ENCODE data around the gene SPINDOC.
A peak's percentile ranks its signal among the peaks of the same experiment; 100 is the strongest.

The SPINDOC gene

DNA sequence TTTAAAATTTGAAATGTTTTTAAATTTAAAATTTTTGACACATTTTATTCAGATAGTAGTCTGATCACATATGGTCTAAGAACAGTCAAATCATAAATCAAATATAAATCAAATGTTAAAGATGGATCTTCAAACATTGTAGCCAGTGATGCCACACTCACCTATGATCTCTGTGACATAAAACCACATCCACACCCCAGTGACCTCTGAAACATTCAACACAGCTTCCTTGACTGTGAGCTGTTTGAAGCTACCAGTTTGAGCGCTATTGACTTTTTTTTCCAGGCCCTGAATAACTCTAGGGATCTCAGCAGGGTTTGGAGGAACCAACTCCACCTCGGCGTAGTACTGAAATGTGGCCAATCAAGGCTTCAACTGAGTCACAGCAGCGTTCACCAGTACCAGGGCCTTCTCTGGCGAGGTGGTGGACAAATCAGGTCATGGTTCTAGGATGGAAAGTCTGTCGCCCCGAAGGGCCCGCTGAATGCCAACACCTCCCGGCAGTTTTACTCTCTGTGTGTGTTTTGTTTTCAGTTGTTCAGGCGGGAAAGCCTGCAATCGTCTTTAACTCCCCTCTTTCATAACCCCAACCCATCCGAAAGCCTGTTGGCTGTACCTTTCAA is 21.4 kb downstream of the SPINDOC start:
- DNase-seq, result no peak

- DNase-seq, result no peak
Observed at GRCh38 chr11:63835158-63835545, 21.9 kb downstream of the SPINDOC start.

- DNase-seq, result peak; percentile 67
Observed at GRCh38 chr11:63837027-63837688, 23.9 kb downstream of the SPINDOC start.

- DNase-seq, result no peak
Observed at GRCh38 chr11:63837739-63838138, 24.5 kb downstream of the SPINDOC start.

GRCh38 chr11:63838150-63838677 is 25.0 kb downstream of the SPINDOC start:
- DNase-seq, result peak; percentile 10

DNA sequence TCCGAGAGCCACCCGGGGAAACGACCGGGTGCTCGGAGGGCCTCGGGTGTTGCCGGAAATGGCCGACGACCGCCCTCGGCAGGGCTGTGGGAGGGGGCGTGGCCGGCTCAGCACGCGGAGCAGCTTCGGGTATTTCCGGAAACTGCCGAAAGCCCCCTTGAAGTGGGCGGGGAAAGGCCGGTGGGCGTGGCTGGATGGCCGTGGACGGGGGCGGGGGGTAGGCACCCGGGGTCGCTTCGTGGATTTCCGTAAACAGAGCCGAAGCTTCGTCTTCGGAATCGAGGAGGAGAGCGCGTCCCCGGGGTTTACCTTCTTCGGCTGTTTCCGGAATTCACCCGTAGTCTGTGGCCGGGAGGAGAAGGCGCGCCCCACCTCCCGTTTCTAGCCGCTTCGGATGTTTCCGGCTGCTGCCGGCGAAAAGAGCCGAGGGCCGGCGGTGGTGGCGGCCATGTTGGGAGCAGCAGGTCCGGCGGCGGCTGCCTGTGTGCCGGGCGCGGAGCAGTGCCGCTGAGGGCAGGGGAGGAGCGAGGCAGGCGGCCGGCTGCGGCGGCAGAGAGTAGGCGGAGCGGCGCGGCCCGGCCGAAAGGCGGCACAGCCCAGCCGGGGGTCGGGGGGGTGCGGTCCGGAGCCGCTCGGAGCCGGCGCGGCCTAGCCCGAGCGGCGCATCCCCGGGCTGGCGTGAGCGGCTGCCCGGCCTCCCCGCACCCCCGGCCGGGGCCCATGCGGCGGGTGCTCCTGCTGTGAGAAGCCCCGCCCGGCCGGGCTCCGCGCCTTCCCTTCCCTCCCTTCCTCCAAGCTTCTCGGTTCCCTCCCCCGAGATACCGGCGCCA is 25.6 kb downstream of the SPINDOC start, which contains the start of gene MARK2:
TSS of gene MARK2 (plus strand) at position 433 of the 830 bp plus-strand sequence. CDS start at position 830, 397 bp downstream.
- DNase-seq, result peak; percentile 99

GRCh38 chr11:63839508-63840355 is 26.5 kb downstream of the SPINDOC start:
- peak; percentile 30 for DNase-seq

- DNase-seq, result no peak
Observed at GRCh38 chr11:63840356-63841060, 27.3 kb downstream of the SPINDOC start.

- no peak for DNase-seq
Observed at GRCh38 chr11:63841554-63841953, 28.3 kb downstream of the SPINDOC start.

GRCh38 chr11:63843041-63843440 is 29.8 kb downstream of the SPINDOC start:
- DNase-seq, result no peak

DNA sequence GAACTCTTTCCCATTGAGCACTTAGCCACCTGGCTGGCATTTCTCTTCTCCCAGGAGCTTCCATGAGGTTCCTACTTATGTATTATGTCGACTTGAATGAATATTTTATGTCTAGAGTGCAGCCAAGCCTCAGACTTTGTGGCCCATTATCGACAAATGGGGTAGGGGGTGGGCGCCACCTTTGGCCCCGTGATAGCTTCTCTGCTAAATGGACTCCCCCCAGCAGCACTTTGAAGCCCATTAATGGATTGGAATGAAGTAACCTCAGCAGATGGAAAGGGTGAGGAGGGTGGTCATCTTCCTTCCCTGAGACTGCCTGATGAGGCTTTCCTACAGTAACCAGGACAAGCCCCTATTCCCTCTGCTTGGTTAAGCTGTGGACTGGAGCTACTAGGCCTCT is 31.6 kb downstream of the SPINDOC start:
- no peak for DNase-seq

GRCh38 chr11:63845303-63845702 is 32.0 kb downstream of the SPINDOC start:
- no peak for DNase-seq

- DNase-seq, result no peak
Observed at GRCh38 chr11:63845911-63846310, 32.7 kb downstream of the SPINDOC start.

- no peak for DNase-seq
Observed at GRCh38 chr11:63846897-63847296, 33.6 kb downstream of the SPINDOC start.

DNA sequence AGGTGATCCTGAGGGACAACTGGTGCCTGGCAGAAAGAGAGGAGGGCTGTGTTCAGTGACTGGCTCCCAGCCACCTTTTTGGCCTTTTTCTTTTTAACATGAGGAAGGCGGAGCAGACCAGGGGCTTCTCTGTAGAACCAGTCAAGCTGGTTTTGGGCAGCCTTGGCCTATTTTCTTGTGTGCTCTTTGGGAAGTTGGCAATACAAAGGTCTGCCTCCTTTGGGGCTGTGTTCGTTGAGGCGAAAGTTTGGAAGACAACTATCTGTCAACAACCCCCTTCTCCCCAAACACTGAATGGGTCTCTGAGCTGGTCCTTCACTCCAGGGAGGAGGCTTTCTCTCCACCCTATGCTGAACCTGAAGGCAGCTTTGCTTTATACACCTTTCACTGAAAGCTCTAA is 34.1 kb downstream of the SPINDOC start:
- DNase-seq, result no peak

DNA sequence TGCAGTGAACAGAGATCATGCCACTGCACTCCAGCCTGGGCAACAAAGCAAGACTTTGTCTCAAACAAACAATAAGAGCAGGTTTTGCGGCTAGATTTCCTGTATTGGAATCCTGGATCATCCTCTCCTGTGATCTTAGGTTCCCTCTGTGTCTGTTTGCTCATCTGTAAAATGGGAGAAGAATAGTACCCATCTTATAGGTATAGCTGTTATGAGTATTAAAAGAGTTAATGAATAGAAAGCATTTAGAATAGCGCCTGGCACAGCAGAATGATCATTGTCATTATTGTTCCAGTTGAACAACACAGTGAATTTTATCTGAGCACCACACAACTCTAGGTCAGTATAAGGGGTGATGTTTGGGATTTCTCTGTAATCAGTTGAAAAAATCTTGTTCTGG is 36.4 kb downstream of the SPINDOC start:
- DNase-seq, result no peak

GRCh38 chr11:63850920-63851319 is 37.7 kb downstream of the SPINDOC start:
- DNase-seq, result no peak

- no peak for DNase-seq
Observed at GRCh38 chr11:63851364-63851763, 38.1 kb downstream of the SPINDOC start.

- no peak for DNase-seq
Observed at GRCh38 chr11:63853476-63853875, 40.2 kb downstream of the SPINDOC start.

GRCh38 chr11:63854696-63855095 is 41.4 kb downstream of the SPINDOC start:
- DNase-seq, result no peak

DNA sequence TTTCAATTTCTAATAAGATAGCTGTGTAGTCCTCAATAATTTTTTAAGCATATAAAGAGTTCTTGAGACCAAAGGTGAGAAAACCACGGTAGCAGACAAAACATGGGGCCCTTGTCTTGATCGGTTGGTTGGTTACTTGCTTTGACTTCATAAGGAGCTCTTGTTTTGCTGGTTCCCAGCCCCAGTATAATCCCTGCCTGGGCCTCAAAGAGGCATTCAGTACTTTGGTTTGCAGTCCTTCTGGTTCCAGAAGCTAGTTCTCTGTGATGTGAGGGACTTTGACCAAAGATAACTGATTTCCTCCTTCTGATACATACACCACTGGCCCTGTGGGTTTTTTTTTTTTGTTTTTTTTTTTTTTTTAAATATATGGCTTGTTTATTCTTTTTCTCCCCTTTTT is 42.7 kb downstream of the SPINDOC start:
- no peak for DNase-seq
